GM21723 (cell line): ENCODE data around the gene IFNA4.
"Not testable (repeated sequence)": the region's sequence is repeated elsewhere in the genome, so short reads cannot be mapped to it uniquely, and the experiment has no call there.

Experiments
- ATAC-seq: cut with Tn5 transposase; IDR thresholded peaks from one replicate; pipeline ENCODE4 v1.9.1; 2021; ENCODE audit warnings: mild to moderate bottlenecking, moderate library complexity; ENCODE audit not compliant: unreplicated experiment

The IFNA4 gene

GRCh38 chr9:21166560-21166959 lies 20.8 kb downstream of the IFNA4 start, which contains the start of gene IFNA21:
TSS of gene IFNA21 (minus strand) at chr9:21166660. CDS start at chr9:21166612, 48 bp downstream.
- not testable (repeated sequence) for ATAC-seq

DNA sequence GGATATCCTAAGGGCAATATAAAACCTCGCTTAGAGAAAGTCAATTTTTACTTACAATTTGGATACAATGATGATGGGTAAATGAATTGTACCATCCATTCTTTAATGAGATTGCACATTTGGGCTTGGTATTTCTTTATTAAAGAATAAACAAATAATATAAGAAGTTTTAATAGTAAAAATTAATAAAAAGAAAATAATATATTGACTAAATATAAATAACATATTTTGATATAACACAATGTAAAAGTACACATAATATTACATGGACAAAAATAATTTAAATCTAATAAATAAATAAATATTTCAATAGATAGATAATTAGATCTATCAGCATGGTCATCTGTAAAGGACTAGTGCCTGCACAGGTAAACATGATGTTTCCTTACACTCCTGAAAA lies 21.9 kb downstream of the IFNA4 start:
- no peak for ATAC-seq

DNA sequence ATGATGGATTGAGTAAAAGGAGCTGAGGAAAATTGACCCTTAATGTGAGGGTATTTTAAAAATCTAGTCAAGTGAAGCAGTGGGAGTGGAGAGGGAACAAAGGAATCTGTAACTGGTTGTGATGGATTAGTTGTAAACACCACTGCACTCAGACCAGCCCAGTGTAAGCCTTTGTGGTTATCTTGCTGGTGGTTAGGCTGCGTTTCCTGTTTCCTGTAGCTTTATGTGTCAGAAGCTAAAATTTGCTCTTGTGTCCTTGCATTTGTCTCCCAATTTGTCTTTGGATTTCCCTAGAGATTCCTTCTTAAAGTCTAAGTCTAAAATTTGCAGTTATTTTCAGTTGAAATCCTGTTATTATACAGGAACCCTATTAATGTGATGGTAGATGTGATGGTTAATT lies 27.2 kb downstream of the IFNA4 start:
- ATAC-seq, result peak; percentile 95

DNA sequence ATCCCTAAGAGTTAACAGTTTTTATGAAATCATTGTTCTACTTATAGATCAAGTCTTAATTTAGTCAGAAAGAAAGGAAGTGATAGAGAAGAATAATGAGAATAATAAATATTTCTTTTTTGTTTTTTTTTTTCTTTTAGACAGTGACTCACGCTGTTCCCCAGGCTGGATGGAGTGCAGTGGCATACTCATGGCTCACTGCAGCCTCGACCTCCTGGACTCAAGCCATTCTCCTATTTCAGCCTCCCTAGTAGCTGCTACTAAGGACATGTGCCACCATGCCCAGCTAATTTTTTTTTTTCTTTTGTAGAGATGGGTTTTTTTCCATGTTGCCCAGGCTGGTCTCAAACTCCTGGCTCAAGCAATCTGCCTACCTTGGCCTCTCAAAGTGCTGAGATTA lies 31.9 kb downstream of the IFNA4 start:
- ATAC-seq, result no peak

DNA sequence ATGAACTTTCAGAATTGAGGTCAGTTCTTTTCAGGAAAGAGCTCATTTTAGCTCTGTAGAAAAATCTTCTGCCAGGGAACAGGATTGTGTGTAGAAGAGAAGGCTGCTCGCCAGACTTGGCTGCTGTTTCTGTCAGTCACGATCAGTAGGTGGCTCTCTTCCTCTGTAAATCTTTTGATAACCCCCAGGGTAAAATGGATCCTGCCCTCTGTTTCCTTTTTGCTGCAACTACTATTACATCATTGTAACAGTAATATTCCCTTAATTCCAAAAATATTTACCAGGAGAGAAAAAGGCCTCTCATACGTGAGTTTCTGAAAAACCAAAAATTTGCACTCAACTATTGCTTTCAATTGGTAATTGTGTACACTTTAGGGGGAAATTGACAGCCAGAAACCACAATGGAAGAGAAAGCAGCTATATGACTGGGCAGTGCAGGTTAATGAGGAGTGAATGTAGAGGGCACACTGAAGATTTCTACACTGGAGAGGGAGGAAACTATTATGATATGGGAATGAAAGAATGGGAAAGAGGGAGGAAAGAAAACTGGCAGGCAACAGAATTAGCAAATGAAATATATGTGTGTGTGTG lies 33.3 kb downstream of the IFNA4 start:
- ATAC-seq, result peak; percentile 92

DNA sequence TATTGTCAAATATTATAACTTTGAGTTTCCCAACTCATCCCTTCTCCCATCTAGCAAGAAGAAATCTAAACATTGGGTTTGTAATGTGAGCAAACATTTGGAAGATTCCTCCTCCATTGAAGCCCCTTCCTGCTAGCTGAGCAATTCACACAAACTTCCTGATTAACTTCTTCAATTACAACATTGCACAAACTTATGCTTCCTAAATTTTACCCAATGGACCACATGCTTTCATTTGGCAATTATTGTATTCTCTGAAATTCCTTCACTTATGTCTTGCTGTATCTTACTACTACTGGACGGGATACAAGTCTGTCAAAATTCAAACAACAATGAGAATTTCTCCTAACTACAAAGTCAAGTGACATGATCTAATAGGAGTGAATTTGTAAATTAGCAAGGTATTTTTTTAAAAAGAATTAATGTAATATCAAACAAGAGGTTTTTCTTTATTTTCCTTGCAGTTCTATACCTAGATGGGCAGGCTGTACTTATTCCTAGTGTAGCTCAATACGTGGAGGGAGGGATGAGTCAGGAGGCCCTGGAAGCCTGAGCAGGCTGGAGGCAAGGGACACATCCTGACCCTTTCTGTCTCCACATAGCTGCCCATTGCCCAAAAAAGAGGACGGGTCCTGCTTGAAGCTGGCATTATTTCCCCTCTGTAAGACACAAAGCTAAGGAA lies 33.9 kb downstream of the IFNA4 start:
- peak; percentile 40 for ATAC-seq

GRCh38 chr9:21144603-21145002 lies 42.8 kb downstream of the IFNA4 start:
- peak; percentile 78 for ATAC-seq

DNA sequence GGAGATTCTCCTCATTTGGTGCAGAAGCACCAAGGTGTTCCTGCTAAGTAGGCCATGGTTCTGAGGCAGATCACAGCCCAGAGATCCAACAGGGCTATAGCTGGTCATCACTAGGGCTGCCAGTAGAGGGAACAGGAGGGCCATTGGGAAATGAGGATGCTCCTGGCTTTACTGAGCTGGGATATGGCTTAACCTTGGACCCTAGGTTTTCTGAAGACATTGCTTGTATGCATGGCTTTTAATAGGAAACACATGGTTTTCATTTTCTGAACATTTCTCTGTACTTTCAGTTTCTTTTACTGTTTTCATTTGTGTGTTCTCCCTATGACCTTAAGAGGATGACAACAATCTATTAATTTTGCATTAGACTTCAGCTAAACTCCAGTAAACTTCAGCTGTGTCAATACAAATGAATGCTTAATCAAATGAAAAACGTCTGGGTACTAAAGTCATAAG lies 45.9 kb downstream of the IFNA4 start, which contains the start of gene IFNW1:
Gene IFNW1, minus strand, starts transcription at position 406 of the 456 bp plus-strand sequence. Its CDS starts 262 bp downstream, at position 144.
- ATAC-seq, result peak; percentile 77

DNA sequence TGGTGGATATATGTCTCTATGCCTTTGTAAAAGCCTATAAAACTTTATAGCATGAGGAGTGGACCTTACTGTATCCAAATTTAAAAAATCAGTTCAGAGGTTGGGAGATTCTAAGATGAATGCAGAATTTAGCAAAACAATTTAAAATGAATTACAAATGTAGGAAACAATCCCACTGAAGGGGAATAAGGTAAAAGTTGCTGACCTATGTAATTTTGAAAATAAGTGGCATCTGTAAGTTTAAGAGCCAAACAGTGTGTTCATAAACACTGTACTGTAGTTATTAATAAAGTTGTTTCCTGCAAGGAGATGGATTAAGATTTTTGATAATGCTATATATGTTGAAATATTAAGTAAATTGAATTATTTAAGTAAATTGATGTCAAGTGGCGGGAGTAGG lies 50.4 kb downstream of the IFNA4 start:
- ATAC-seq, result no peak
